Measurements from ENCODE around the gene TRAF7. TPM values are rescaled to one million over a fixed set of nuclear protein-coding genes. Genes with fewer than 3 reads are reported as not detected.

The TRAF7 gene
- total and polyA plus RNA-seq, 2 of the 13 experiments (the other 11 are each of a cell fraction or from before 2014, with no cell fraction given), result 47.9 to 65.6 TPM

DNA sequence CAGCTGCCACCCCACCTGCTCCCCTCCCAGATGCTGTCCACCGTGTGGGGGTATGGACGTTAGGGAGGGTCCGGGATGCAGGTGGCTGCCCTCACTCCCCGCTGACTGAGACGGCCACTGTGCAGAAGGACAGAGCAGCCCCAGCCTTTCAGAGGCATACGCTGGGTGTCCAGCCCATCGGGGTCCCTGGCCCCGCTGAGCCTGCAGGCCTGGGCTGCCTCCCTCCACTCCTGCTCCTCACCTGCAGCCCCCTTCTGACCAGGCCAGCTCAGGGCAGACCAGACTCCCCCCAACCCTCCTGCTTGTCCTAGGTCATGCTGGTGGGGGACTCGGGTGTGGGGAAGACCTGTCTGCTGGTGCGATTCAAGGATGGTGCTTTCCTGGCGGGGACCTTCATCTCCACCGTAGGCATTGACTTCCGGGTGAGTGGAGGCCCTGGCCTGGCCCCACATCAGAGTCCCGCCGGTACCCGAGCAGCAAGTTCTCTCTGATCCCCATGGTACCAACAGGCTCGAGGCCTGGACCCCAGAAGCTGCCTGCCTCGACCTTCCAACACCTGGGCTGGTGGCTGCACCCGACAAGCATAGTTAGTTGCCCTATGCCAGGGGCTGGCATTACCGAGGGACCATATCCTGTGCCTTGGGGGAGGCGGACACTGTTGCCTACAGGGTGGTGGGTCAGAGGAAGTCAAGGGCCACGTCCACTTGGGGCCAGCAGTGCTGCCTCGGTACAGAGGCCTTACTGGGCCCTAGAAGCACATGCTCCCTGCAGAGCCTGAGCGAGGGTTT, 5.8 kb upstream of the TRAF7 start (continued):
- TF ChIP-seq, protein P1, sequence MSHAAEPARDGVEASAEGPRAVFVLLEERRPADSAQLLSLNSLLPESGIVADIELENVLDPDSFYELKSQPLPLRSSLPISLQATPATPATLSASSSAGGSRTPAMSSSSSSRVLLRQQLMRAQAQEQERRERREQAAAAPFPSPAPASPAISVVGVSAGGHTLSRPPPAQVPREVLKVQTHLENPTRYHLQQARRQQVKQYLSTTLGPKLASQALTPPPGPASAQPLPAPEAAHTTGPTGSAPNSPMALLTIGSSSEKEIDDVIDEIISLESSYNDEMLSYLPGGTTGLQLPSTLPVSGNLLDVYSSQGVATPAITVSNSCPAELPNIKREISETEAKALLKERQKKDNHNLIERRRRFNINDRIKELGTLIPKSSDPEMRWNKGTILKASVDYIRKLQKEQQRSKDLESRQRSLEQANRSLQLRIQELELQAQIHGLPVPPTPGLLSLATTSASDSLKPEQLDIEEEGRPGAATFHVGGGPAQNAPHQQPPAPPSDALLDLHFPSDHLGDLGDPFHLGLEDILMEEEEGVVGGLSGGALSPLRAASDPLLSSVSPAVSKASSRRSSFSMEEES (CRISPR knock-in tag; IDR thresholded peaks at IDR 0.05), result no peak
- TF ChIP-seq ZMYM2 (CRISPR knock-in tag; IDR thresholded peaks at IDR 0.05) (0 out of 2 replicates have a peak, but pooled peaks have one; percentile 17), RBM22 (optimal IDR thresholded peaks at IDR 0.05; ENCODE audit: low read length) (peak; percentile 30), SP5 (CRISPR knock-in tag; IDR thresholded peaks at IDR 0.05; ENCODE audit: borderline replicate concordance, low read depth) (no peak), HNRNPUL1 (IDR thresholded peaks at IDR 0.05; ENCODE audit: low read depth, low read length) (no peak), NRL (CRISPR knock-in tag; IDR thresholded peaks at IDR 0.05; ENCODE audit: borderline replicate concordance) (peak; percentile 27; the same call in 1 of the 2 replicates), SRSF4 (IDR thresholded peaks at IDR 0.05; ENCODE audit: low read depth, low read length, poor library complexity, severe bottlenecking) (no peak), ELF3 (CRISPR knock-in tag; IDR thresholded peaks at IDR 0.05) (no peak), NFE2L1 (CRISPR knock-in tag; IDR thresholded peaks at IDR 0.05; ENCODE audit: borderline replicate concordance) (no peak)
- TF ChIP-seq, protein P2, sequence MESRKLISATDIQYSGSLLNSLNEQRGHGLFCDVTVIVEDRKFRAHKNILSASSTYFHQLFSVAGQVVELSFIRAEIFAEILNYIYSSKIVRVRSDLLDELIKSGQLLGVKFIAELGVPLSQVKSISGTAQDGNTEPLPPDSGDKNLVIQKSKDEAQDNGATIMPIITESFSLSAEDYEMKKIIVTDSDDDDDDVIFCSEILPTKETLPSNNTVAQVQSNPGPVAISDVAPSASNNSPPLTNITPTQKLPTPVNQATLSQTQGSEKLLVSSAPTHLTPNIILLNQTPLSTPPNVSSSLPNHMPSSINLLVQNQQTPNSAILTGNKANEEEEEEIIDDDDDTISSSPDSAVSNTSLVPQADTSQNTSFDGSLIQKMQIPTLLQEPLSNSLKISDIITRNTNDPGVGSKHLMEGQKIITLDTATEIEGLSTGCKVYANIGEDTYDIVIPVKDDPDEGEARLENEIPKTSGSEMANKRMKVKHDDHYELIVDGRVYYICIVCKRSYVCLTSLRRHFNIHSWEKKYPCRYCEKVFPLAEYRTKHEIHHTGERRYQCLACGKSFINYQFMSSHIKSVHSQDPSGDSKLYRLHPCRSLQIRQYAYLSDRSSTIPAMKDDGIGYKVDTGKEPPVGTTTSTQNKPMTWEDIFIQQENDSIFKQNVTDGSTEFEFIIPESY (CRISPR knock-in tag; IDR thresholded peaks at IDR 0.05), result no peak
- TF ChIP-seq, protein P3, sequence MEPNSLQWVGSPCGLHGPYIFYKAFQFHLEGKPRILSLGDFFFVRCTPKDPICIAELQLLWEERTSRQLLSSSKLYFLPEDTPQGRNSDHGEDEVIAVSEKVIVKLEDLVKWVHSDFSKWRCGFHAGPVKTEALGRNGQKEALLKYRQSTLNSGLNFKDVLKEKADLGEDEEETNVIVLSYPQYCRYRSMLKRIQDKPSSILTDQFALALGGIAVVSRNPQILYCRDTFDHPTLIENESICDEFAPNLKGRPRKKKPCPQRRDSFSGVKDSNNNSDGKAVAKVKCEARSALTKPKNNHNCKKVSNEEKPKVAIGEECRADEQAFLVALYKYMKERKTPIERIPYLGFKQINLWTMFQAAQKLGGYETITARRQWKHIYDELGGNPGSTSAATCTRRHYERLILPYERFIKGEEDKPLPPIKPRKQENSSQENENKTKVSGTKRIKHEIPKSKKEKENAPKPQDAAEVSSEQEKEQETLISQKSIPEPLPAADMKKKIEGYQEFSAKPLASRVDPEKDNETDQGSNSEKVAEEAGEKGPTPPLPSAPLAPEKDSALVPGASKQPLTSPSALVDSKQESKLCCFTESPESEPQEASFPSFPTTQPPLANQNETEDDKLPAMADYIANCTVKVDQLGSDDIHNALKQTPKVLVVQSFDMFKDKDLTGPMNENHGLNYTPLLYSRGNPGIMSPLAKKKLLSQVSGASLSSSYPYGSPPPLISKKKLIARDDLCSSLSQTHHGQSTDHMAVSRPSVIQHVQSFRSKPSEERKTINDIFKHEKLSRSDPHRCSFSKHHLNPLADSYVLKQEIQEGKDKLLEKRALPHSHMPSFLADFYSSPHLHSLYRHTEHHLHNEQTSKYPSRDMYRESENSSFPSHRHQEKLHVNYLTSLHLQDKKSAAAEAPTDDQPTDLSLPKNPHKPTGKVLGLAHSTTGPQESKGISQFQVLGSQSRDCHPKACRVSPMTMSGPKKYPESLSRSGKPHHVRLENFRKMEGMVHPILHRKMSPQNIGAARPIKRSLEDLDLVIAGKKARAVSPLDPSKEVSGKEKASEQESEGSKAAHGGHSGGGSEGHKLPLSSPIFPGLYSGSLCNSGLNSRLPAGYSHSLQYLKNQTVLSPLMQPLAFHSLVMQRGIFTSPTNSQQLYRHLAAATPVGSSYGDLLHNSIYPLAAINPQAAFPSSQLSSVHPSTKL (CRISPR knock-in tag; IDR thresholded peaks at IDR 0.05), result no peak
- TF ChIP-seq, protein P4, sequence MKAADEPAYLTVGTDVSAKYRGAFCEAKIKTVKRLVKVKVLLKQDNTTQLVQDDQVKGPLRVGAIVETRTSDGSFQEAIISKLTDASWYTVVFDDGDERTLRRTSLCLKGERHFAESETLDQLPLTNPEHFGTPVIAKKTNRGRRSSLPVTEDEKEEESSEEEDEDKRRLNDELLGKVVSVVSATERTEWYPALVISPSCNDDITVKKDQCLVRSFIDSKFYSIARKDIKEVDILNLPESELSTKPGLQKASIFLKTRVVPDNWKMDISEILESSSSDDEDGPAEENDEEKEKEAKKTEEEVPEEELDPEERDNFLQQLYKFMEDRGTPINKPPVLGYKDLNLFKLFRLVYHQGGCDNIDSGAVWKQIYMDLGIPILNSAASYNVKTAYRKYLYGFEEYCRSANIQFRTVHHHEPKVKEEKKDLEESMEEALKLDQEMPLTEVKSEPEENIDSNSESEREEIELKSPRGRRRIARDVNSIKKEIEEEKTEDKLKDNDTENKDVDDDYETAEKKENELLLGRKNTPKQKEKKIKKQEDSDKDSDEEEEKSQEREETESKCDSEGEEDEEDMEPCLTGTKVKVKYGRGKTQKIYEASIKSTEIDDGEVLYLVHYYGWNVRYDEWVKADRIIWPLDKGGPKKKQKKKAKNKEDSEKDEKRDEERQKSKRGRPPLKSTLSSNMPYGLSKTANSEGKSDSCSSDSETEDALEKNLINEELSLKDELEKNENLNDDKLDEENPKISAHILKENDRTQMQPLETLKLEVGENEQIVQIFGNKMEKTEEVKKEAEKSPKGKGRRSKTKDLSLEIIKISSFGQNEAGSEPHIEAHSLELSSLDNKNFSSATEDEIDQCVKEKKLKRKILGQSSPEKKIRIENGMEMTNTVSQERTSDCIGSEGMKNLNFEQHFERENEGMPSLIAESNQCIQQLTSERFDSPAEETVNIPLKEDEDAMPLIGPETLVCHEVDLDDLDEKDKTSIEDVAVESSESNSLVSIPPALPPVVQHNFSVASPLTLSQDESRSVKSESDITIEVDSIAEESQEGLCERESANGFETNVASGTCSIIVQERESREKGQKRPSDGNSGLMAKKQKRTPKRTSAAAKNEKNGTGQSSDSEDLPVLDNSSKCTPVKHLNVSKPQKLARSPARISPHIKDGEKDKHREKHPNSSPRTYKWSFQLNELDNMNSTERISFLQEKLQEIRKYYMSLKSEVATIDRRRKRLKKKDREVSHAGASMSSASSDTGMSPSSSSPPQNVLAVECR (CRISPR knock-in tag; IDR thresholded peaks at IDR 0.05; ENCODE audit: borderline replicate concordance), result peak; percentile 8; the same call in 1 of the 2 replicates
- TF ChIP-seq, protein P5, sequence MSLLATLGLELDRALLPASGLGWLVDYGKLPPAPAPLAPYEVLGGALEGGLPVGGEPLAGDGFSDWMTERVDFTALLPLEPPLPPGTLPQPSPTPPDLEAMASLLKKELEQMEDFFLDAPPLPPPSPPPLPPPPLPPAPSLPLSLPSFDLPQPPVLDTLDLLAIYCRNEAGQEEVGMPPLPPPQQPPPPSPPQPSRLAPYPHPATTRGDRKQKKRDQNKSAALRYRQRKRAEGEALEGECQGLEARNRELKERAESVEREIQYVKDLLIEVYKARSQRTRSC (CRISPR knock-in tag; IDR thresholded peaks at IDR 0.05; ENCODE audit: low read depth), result no peak
- TF ChIP-seq, protein P6, sequence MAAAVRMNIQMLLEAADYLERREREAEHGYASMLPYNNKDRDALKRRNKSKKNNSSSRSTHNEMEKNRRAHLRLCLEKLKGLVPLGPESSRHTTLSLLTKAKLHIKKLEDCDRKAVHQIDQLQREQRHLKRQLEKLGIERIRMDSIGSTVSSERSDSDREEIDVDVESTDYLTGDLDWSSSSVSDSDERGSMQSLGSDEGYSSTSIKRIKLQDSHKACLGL (CRISPR knock-in tag; IDR thresholded peaks at IDR 0.05), result no peak
